ENCODE measurements around the gene PLCB2. TPM values are rescaled to one million over a fixed set of nuclear protein-coding genes. Genes with fewer than 3 reads are reported as not detected.

The PLCB2 gene
- total and polyA plus RNA-seq, 2 donors (not counting 1 experiment from before 2014, with no cell fraction given) = 166 to 312 TPM

DNA sequence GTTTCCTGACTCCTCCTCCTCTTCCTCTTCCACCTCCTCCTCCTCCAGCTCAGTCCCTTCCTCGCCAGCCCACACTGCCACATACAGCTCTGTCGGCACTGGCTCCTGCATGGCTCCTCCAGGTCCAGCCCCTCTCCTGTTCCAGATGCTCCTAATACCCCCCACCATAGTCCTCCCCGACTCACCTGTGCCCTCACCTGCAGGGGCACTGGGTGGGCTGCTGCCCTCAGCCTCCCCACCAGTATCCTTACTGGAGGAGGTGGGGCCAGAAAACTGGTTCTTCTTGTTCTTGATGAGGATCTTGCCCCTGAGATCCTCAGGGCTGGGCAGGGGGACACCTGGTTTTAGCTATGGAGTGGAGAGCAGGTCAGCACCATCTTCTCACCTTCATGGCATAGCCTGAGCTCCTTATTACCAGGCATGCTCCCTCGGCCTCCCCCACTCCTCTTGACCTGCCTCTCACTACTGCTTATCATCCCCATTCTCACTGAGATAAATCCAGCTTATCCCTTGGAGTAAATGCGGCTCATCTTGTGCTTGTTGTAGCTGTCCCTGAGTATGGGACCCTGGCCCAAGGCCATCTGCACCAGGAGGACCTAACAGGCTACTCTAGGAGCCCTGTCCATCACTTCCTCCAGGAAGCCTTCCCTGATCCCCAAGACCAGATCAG is 11.0 kb downstream of the PLCB2 start:
- H3K4me1 ChIP-seq (ENCODE audit: control insufficient read depth in 2 of 2, insufficient read depth in 2 of 2, low read length in 2 of 2) = no peaks in the 10 kb centered on the region
- no peak overlapping the region for H3K9ac ChIP-seq (ENCODE audit: low read length)
- DNase-seq = no peak
- no peaks in the 10 kb centered on the region for H4K20me1 ChIP-seq (ENCODE audit: control insufficient read depth, insufficient read depth, low read length, poor library complexity, severe bottlenecking)
- no peak overlapping the region for H2AFZ ChIP-seq (ENCODE audit: insufficient read depth, low read depth, low read length, poor library complexity, severe bottlenecking)
- CTCF ChIA-PET = interaction anchor here (0.9 to 1.9 kb wide), 3 partner anchors 21 to 41 kb away, joined by 3 to 5 read pairs (median 5); no protein-coding TSS in a partner anchor
- POLR2A ChIA-PET = no interaction called here
- ATAC-seq (ENCODE audit: low read depth) = no peak
- peaks cover 0 to 12% (median 0%) of the 10 kb centered on the region in 3 donors for H3K9me3 ChIP-seq (ENCODE audit: control extremely low read depth in 1 of 3, control insufficient read depth in 2 of 3, insufficient read depth in 1 of 3, low read length in 2 of 3)
- Mint-ChIP-seq H3K4me1 (peaks cover 2% of the 10 kb centered on the region), H3K27ac (no peak overlapping the region), H3K9me3 (ENCODE audit: insufficient read depth) (peaks cover 6% of the 10 kb centered on the region), H3K27me3 (no peaks in the 10 kb centered on the region), H3K4me3 (no peak overlapping the region)
- H3K79me2 ChIP-seq (ENCODE audit: control insufficient read depth, insufficient read depth, low read length) = no peaks in the 10 kb centered on the region
- WGBS (ENCODE audit: insufficient coverage) = 98% methylated on average over 4 of the region's 5 CpGs
- H3K4me3 ChIP-seq (ENCODE audit: control extremely low read depth in 1 of 5, extremely low read depth in 1 of 5, insufficient read depth in 1 of 5, low read depth in 2 of 5, low read length in 4 of 5) = no peak overlapping the region
- intact Hi-C loops (cut with micrococcal nuclease) = no loop called here
- no peak overlapping the region for H3K4me2 ChIP-seq (replicated peaks; ENCODE audit: low read depth, low read length, poor library complexity, severe bottlenecking)
- TF ChIP-seq EZH2 (IDR thresholded peaks at IDR 0.05; ENCODE audit: borderline replicate concordance, insufficient read depth, low read depth, low read length, poor library complexity, severe bottlenecking) = no peak
- TF ChIP-seq CTCF (IDR thresholded peaks at IDR 0.05) = no peak
- no peaks in the 10 kb centered on the region for H3K27me3 ChIP-seq (replicated peaks in 1 of 4; ENCODE audit: control extremely low read depth in 1 of 4, control insufficient read depth in 3 of 4, insufficient read depth in 4 of 4, low read length in 3 of 4)
- H3K36me3 ChIP-seq (replicated peaks in 1 of 2; ENCODE audit: control extremely low read depth in 1 of 2, control insufficient read depth in 1 of 2, extremely low read depth in 1 of 2, insufficient read depth in 2 of 2, low read length in 1 of 2) = peaks cover 0 to 73% of the 10 kb centered on the region in 2 experiments
- no peak overlapping the region for H3K27ac ChIP-seq (ENCODE audit: low read length in 2 of 2)

GRCh38 chr15:40295877-40296560 is 11.7 kb downstream of the PLCB2 start:
- TF ChIP-seq CTCF (IDR thresholded peaks at IDR 0.05) (no peak), EZH2 (IDR thresholded peaks at IDR 0.05; ENCODE audit: borderline replicate concordance, insufficient read depth, low read depth, low read length, poor library complexity, severe bottlenecking) (no peak)
- Histone ChIP-seq H3K4me3 (ENCODE audit: control extremely low read depth in 1 of 5, extremely low read depth in 1 of 5, insufficient read depth in 1 of 5, low read depth in 2 of 5, low read length in 4 of 5) (no peak overlapping the region), H3K27me3 (replicated peaks in 1 of 4; ENCODE audit: control extremely low read depth in 1 of 4, control insufficient read depth in 3 of 4, insufficient read depth in 4 of 4, low read length in 3 of 4) (no peaks in the 10 kb centered on the region), H4K20me1 (ENCODE audit: control insufficient read depth, insufficient read depth, low read length, poor library complexity, severe bottlenecking) (no peaks in the 10 kb centered on the region), H3K9me3 (ENCODE audit: control extremely low read depth in 1 of 3, control insufficient read depth in 2 of 3, insufficient read depth in 1 of 3, low read length in 2 of 3) (peaks cover 0 to 9% (median 0%) of the 10 kb centered on the region in 3 donors), H3K4me1 (ENCODE audit: control insufficient read depth in 2 of 2, insufficient read depth in 2 of 2, low read length in 2 of 2) (no peaks in the 10 kb centered on the region), H3K9ac (ENCODE audit: low read length) (no peak overlapping the region), H3K79me2 (ENCODE audit: control insufficient read depth, insufficient read depth, low read length) (no peaks in the 10 kb centered on the region), H3K27ac (ENCODE audit: low read length in 2 of 2) (no peak overlapping the region), H2AFZ (ENCODE audit: insufficient read depth, low read depth, low read length, poor library complexity, severe bottlenecking) (no peak overlapping the region), H3K36me3 (replicated peaks in 1 of 2; ENCODE audit: control extremely low read depth in 1 of 2, control insufficient read depth in 1 of 2, extremely low read depth in 1 of 2, insufficient read depth in 2 of 2, low read length in 1 of 2) (peaks cover 0 to 68% of the 10 kb centered on the region in 2 experiments), H3K4me2 (replicated peaks; ENCODE audit: low read depth, low read length, poor library complexity, severe bottlenecking) (no peak overlapping the region)
- Mint-ChIP-seq H3K27me3 (no peaks in the 10 kb centered on the region), H3K9me3 (ENCODE audit: insufficient read depth) (peaks cover 6% of the 10 kb centered on the region), H3K4me1 (peaks cover 2% of the 10 kb centered on the region), H3K4me3 (no peak overlapping the region), H3K27ac (no peak overlapping the region)
- ChIA-PET POLR2A (no interaction called here), CTCF (interaction anchor here (0.9 to 1.9 kb wide), 6 partner anchors 12 to 250 kb away, joined by 3 to 5 read pairs (median 4); partner anchors contain the start of genes ANKRD63 and PLCB2)
- DNase-seq (no peak), ATAC-seq (ENCODE audit: low read depth) (no peak)
- intact Hi-C loops (cut with micrococcal nuclease) = no loop called here
- 73% methylated on average over 7 of the region's 12 CpGs for WGBS (ENCODE audit: insufficient coverage)
